ENCODE data around the gene GTF3C5. TPM values are rescaled to one million over a fixed set of nuclear protein-coding genes. Genes with fewer than 3 reads are reported as not detected.
"Not testable (repeated sequence)": the region's sequence is repeated elsewhere in the genome, so short reads cannot be mapped to it uniquely, and the experiment has no call there.

GTF3C5 gene
- total RNA-seq, 3 donors from 2014 or later: 43.8 to 74.4 (median 68.2) TPM

DNA sequence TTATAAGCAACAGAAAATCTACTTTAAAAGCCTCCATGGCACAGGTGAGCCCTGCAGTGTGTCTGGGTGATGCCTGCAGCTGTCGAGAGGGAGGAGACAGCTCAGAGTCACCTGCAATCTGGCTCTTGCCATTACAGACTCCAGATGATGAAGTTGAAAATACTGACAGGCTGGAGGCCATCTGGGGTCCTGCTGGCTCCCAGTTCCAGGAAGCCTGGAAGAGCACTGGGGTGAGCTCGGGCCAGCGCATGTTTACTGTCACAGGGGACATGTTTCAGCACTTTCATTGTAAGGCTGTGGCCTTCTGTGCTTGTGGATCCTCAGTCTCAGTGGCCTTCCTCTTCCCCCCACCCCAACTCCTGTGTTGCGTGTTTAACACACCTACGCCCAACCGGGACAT lies 59.4 kb downstream of the GTF3C5 start:
- H3K4me1 ChIP-seq: no peaks in the 10 kb centered on the region
- H3K36me3 ChIP-seq: no peaks in the 10 kb centered on the region
- TF ChIP-seq POLR2A (IDR thresholded peaks at IDR 0.05) (no peak), POLR2AphosphoS5 (IDR thresholded peaks at IDR 0.05) (no peak)
- TF ChIP-seq, protein P1, sequence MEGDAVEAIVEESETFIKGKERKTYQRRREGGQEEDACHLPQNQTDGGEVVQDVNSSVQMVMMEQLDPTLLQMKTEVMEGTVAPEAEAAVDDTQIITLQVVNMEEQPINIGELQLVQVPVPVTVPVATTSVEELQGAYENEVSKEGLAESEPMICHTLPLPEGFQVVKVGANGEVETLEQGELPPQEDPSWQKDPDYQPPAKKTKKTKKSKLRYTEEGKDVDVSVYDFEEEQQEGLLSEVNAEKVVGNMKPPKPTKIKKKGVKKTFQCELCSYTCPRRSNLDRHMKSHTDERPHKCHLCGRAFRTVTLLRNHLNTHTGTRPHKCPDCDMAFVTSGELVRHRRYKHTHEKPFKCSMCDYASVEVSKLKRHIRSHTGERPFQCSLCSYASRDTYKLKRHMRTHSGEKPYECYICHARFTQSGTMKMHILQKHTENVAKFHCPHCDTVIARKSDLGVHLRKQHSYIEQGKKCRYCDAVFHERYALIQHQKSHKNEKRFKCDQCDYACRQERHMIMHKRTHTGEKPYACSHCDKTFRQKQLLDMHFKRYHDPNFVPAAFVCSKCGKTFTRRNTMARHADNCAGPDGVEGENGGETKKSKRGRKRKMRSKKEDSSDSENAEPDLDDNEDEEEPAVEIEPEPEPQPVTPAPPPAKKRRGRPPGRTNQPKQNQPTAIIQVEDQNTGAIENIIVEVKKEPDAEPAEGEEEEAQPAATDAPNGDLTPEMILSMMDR (IDR thresholded peaks at IDR 0.05): no peak
- H3K9me3 ChIP-seq: no peaks in the 10 kb centered on the region
- DNase-seq (ENCODE audit: low spot score in 2 of 2): no peak
- no peaks in the 10 kb centered on the region for H3K27me3 ChIP-seq
- H3K27ac ChIP-seq: no peak overlapping the region
- intact Hi-C loops (cut with DNase I; ENCODE audit: low total_unique reads): no loop called here
- H3K4me3 ChIP-seq: no peak overlapping the region

DNA sequence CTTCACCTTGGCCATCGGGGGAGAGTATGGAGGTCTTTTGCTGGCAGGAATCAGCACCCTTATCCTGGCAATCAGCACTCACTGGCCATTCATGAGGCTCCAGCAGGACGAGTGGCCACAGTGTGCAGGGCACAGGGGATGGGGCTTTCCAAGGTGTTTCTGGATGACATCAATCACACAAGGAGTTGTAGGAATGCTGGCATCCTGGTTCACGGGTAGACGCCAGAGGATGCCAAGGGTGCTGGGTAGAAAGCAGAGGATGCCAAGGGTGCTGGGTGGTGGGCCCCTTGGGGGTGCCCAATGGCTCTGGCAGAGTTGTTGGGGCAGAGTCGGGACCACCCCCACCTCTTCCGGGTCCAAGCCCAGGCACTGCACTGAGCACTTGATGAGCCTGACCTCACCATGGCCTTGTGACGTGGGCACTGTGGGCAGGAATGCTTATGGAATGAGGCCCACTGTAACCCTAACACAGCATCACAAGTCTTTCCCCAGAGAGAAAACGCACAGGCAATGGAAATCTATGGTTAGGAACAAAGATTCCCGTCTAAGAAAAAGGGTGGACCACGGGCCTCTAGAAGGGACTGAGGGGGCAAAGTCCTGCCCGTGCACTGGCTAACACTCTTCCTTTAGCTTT lies 60.1 kb downstream of the GTF3C5 start:
- Histone ChIP-seq H3K9me3 (peaks cover 3 to 7% of the 10 kb centered on the region in 2 donors), H3K4me3 (no peak overlapping the region), H3K4me1 (no peaks in the 10 kb centered on the region), H3K27me3 (no peaks in the 10 kb centered on the region), H3K36me3 (no peaks in the 10 kb centered on the region), H3K27ac (no peak overlapping the region)
- no peak for TF ChIP-seq POLR2AphosphoS5 (IDR thresholded peaks at IDR 0.05)
- TF ChIP-seq POLR2A (IDR thresholded peaks at IDR 0.05): no peak
- TF ChIP-seq, protein P1 (IDR thresholded peaks at IDR 0.05): no peak
- intact Hi-C loops (cut with DNase I; ENCODE audit: low total_unique reads): no loop called here
- no peak for DNase-seq (ENCODE audit: low spot score in 2 of 2)

DNA sequence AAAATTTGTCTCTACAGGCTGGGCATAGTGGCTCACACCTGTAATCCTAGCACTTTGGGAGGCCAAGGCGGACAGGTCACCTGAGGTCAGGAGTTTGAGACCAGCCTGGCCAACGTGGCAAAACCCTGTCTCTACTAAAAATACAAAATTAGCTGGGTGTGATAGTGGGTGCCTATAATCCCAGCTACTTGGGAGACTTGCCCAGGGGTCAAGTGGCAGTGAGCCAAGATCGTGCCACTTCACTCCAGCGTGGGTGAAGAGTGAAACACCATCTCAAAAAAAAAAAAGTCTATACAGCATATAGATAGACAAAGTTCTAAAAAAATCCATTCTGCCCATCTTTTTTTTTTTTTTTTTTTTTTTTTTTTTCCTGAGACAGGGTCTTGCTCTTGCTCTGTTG lies 63.6 kb downstream of the GTF3C5 start:
- DNase-seq (ENCODE audit: low spot score in 2 of 2); intact Hi-C loops (cut with DNase I; ENCODE audit: low total_unique reads); H3K4me3 ChIP-seq; H3K27me3 ChIP-seq; H3K27ac ChIP-seq; H3K4me1 ChIP-seq: not testable (repeated sequence)
- peaks cover 16% of the 10 kb centered on the region for H3K36me3 ChIP-seq
- H3K9me3 ChIP-seq: peaks cover 10 to 17% of the 10 kb centered on the region in 2 donors

DNA sequence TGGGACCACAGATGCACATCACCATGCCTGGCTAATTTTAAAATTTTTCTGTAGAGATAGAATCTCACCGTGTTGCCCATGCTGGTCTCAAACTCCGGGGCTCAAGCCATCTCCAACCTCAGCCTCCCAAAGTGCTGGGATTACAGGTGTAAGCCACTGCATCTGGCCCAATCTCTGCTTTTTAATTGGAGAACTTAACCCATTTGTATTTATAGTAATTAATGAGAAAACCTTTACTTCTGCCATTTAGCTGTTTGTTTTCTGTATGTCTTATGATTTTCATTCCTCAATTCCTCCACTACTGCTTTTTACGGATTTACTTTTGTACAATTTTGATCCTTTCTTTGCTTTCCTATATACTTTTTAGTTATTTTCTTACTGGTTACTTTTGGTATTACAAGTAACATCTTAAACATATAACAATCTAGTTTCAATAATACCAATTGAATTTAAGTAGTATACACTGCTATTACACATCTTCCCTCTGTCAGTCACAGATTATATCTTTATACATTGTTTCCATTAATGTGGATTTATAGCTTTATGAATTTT lies 64.1 kb downstream of the GTF3C5 start:
- intact Hi-C loops (cut with DNase I; ENCODE audit: low total_unique reads): no loop called here
- DNase-seq (ENCODE audit: low spot score in 2 of 2): no peak
- peaks cover 16% of the 10 kb centered on the region for H3K36me3 ChIP-seq
- no peak for TF ChIP-seq POLR2A (IDR thresholded peaks at IDR 0.05)
- TF ChIP-seq, protein P1 (IDR thresholded peaks at IDR 0.05): peak in 1 of 3 donors; percentile 8
- no peak overlapping the region for H3K27ac ChIP-seq
- no peak overlapping the region for H3K4me3 ChIP-seq
- peaks cover 10 to 17% of the 10 kb centered on the region in 2 donors for H3K9me3 ChIP-seq
- H3K4me1 ChIP-seq: no peaks in the 10 kb centered on the region
- no peaks in the 10 kb centered on the region for H3K27me3 ChIP-seq

DNA sequence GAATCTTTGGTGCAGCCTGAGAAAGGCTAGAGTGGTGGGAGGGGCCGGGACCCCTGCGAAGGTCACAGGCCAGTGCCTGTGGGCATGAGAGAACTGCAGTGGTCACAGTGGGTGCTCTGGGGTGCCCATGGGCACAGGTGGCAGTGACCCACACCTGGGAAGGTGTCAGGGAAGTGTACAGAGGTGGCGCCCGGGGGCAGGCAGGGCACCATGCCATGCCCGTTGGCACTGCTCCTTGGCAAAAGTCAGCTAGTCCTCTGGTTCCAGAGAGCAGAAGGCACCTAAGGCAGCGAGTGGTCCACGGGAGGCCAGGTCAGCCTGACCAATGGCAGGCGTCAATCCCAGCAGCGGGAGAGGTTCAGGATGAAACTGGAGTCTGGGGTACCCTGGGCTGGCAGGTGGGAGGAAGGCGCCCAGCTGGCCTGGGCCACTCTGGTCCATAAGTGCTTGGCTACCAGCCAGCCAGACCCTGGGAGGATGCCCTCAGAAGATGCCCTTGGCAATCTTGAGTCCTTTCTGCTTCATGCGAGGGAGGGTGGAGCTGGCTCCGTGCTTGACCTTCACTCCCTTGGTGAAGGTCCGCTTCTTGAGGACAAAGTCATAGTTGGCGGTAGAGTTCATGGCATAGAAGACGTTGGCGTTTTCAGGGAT lies 67.4 kb downstream of the GTF3C5 start:
- Histone ChIP-seq H3K4me3 (no peak overlapping the region), H3K4me1 (no peaks in the 10 kb centered on the region), H3K27me3 (no peaks in the 10 kb centered on the region), H3K9me3 (peaks cover 10 to 17% of the 10 kb centered on the region in 2 donors), H3K27ac (no peak overlapping the region), H3K36me3 (peaks cover 21% of the 10 kb centered on the region)
- TF ChIP-seq POLR2AphosphoS5 (IDR thresholded peaks at IDR 0.05): no peak
- TF ChIP-seq, protein P1 (IDR thresholded peaks at IDR 0.05): no peak
- TF ChIP-seq POLR2A (IDR thresholded peaks at IDR 0.05): no peak
- intact Hi-C loops (cut with DNase I; ENCODE audit: low total_unique reads): no loop called here
- DNase-seq (ENCODE audit: low spot score in 2 of 2): no peak
